Body of pancreas (tissue), 4 donors: ENCODE measurements around the gene GATAD2B.

Experiments used
- POLR2A ChIP-seq, 3 donors: fragments of 450-650 bp; IDR thresholded peaks; one replicate each; pipeline ENCODE4 v1.6.1; 2016; ENCODE audit warnings: antibody characterized with exemption in 3 of 3, mild to moderate bottlenecking in 2 of 3
- TF ChIP-seq, protein P1 (sequence below), 7 experiments: fragments of 450-650 bp in 4 of 7; fragments of 200-600 bp in 3 of 7; sonication (generic) in 3 of 7; IDR thresholded peaks; one replicate each; pipeline ENCODE4 v1.5.1; 2016 to 2019; ENCODE audit warnings: antibody characterized with exemption in 7 of 7

DNA sequence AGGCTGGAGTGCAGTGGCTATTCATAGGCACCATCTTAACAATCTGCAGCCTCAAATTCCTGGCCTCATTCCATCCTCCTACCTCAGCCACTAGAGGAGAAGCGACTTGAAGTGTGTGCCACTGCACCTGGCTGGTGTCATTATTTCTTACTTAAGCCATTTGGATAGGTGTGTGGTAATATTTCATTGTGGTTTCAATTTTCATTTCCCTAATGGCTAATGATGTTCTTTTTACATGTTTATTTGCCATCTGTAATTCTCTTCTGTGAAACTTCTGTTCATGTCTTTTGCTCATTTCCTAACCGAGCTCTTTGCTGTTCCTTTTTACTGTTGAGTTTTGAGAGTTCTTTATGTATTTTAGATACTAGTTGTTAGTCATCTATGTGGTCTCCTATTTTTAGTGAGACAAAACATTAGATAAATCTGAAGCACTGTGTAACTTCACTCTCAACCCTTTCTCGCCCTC is 80.7 kb downstream of the GATAD2B start:
- no peak for TF ChIP-seq POLR2A (IDR thresholded peaks at IDR 0.05)
- TF ChIP-seq, protein P1, sequence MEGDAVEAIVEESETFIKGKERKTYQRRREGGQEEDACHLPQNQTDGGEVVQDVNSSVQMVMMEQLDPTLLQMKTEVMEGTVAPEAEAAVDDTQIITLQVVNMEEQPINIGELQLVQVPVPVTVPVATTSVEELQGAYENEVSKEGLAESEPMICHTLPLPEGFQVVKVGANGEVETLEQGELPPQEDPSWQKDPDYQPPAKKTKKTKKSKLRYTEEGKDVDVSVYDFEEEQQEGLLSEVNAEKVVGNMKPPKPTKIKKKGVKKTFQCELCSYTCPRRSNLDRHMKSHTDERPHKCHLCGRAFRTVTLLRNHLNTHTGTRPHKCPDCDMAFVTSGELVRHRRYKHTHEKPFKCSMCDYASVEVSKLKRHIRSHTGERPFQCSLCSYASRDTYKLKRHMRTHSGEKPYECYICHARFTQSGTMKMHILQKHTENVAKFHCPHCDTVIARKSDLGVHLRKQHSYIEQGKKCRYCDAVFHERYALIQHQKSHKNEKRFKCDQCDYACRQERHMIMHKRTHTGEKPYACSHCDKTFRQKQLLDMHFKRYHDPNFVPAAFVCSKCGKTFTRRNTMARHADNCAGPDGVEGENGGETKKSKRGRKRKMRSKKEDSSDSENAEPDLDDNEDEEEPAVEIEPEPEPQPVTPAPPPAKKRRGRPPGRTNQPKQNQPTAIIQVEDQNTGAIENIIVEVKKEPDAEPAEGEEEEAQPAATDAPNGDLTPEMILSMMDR (IDR thresholded peaks at IDR 0.05) = no peak
